Fibroblast of mammary gland (primary cell): ENCODE measurements around the gene SMIM41.

Experiments used
- DNase-seq: peaks from one replicate; pipeline ENCODE4 v3.0.0-alpha.2; 2010; ENCODE audit warnings: low read depth
- H3K4me3 ChIP-seq: 2 replicates; pipeline ENCODE4 v1.5.1; 2011; ENCODE audit warnings: low read depth, mild to moderate bottlenecking, low read length, moderate library complexity; ENCODE audit not compliant: control insufficient read depth
- TF ChIP-seq, protein P1 (sequence below): conservative IDR thresholded peaks from 2 replicates; pipeline ENCODE4 v1.5.1; 2011; ENCODE audit warnings: low read depth, low read length, inconsistent platforms; ENCODE audit not compliant: control insufficient read depth, insufficient read depth

The SMIM41 gene

GRCh38 chr12:52137746-52138145 is 58.2 kb downstream of the SMIM41 start:
- no peak for DNase-seq

DNA sequence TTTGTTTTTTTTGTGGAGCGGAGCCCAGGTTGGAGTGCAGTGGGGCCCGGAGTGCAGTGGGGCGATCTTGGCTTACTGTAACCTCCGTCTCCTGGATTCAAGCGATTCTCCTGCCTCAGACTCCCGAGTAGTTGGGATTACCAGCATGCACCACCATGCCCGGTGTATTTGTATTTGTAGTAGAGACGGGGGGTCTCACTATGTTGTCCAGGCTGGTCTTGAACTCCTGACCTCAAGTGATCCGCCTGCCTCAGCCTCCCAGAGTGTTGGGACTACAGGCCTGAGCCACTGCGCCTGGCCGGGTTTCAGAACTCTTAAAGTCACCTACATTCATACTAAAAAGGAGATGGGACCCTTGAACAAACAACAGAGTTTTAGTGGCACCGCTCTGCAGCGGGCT is 59.6 kb downstream of the SMIM41 start:
- DNase-seq, result no peak
- H3K4me3 ChIP-seq, result no peak overlapping the region
- TF ChIP-seq, protein P1, sequence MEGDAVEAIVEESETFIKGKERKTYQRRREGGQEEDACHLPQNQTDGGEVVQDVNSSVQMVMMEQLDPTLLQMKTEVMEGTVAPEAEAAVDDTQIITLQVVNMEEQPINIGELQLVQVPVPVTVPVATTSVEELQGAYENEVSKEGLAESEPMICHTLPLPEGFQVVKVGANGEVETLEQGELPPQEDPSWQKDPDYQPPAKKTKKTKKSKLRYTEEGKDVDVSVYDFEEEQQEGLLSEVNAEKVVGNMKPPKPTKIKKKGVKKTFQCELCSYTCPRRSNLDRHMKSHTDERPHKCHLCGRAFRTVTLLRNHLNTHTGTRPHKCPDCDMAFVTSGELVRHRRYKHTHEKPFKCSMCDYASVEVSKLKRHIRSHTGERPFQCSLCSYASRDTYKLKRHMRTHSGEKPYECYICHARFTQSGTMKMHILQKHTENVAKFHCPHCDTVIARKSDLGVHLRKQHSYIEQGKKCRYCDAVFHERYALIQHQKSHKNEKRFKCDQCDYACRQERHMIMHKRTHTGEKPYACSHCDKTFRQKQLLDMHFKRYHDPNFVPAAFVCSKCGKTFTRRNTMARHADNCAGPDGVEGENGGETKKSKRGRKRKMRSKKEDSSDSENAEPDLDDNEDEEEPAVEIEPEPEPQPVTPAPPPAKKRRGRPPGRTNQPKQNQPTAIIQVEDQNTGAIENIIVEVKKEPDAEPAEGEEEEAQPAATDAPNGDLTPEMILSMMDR, result no peak

More at GRCh38 chr12:52137746-52138145, 58.2 kb downstream of the SMIM41 start:
- H3K4me3 ChIP-seq, result no peak overlapping the region
- TF ChIP-seq, protein P1, result no peak

DNA sequence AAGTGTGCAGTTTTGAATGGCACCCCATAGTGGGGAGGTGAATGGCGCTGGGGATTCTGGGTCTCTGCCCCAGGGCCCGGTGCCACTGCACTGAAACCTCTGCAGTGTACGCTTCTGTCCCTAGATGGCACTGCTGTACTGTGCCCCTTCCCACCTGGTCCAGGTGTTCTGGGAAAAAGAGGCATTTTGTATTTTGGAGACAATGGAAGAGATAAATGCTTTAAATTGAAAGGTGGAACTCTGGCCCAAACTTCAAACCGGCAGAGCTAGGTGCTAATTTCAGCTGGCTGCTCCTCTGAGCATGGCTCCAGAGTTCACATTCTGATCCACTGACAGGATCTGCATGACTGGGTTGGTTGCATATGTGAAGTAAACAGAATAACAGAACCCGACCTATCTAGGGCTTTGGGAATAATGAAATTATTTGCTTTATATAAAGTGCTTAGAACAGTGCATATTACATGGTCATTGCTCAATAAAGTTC is 60.1 kb downstream of the SMIM41 start:
- DNase-seq, result no peak
- no peak overlapping the region for H3K4me3 ChIP-seq
- TF ChIP-seq, protein P1, result peak; percentile 66

DNA sequence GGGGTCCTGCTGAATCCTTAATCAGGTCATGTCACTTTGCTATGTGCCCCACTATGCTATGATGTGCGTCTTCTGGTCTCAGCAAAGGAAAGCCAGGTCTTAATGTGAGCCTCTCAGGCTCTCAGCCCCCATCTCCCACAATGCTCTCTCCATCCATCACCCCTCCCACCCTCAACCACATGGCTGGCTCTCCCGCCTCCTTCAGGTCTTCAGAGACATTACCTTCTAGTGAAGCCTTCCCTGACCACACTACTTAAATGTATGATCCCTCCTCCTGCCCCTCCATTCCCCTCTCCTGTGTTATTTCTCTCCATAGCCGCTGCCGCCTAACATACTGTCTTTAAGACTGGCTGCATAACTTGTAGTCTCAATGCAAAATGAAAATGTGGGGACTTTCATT is 61.8 kb downstream of the SMIM41 start:
- no peak for DNase-seq
- TF ChIP-seq, protein P1, result no peak
- no peak overlapping the region for H3K4me3 ChIP-seq

- TF ChIP-seq, protein P1, result no peak
- no peak overlapping the region for H3K4me3 ChIP-seq
- no peak for DNase-seq
Observed at GRCh38 chr12:52141875-52142274, 62.4 kb downstream of the SMIM41 start.

GRCh38 chr12:52142431-52142830 is 62.9 kb downstream of the SMIM41 start:
- H3K4me3 ChIP-seq, result no peak overlapping the region
- DNase-seq, result no peak
- TF ChIP-seq, protein P1, result no peak
